Neuronal stem cell (in vitro differentiated cells): ENCODE measurements around the gene FHIT.

Experiments used
- DNase-seq: peaks from one replicate; pipeline ENCODE4 v3.0.0-alpha.2; 2013; ENCODE audit warnings: low spot score
- H2AFZ ChIP-seq: one replicate; pipeline ENCODE4 v1.6.1; 2013; ENCODE audit warnings: mild to moderate bottlenecking, low read length, inconsistent platforms
- H2AK5ac ChIP-seq: 2 replicates; pipeline ENCODE4 v1.6.1; 2013; ENCODE audit warnings: low read depth, mild to moderate bottlenecking, inconsistent platforms, low read length, moderate library complexity, mixed read lengths
- H2BK120ac ChIP-seq: 2 replicates; pipeline ENCODE4 v1.6.1; 2013; ENCODE audit warnings: low read depth, mild to moderate bottlenecking, inconsistent platforms, low read length, moderate library complexity, mixed read lengths
- H2BK12ac ChIP-seq: one replicate; pipeline ENCODE4 v1.6.1; 2013; ENCODE audit warnings: low read length, inconsistent platforms
- H2BK15ac ChIP-seq: 2 replicates; pipeline ENCODE4 v1.6.1; 2013; ENCODE audit warnings: mild to moderate bottlenecking, low read length, inconsistent platforms, mixed read lengths
- H2BK5ac ChIP-seq: one replicate; pipeline ENCODE4 v1.6.1; 2013; ENCODE audit warnings: inconsistent platforms, mild to moderate bottlenecking, low read length, moderate library complexity
- H3K14ac ChIP-seq: one replicate; pipeline ENCODE4 v1.6.1; 2013; ENCODE audit warnings: low read length, inconsistent platforms
- H3K18ac ChIP-seq: 2 replicates; pipeline ENCODE4 v1.6.1; 2013; ENCODE audit warnings: low read length, inconsistent platforms
- H3K23ac ChIP-seq: 2 replicates; pipeline ENCODE4 v1.6.1; 2013; ENCODE audit warnings: low read depth, mild to moderate bottlenecking, mixed read lengths, low read length, inconsistent platforms; ENCODE audit not compliant: poor library complexity
- H3K27ac ChIP-seq: replicated peaks from 3 replicates; pipeline ENCODE4 v1.5.1; 2013; ENCODE audit warnings: low read length, inconsistent platforms
- H3K27me3 ChIP-seq, 3 experiments: 2 replicates each; pipeline ENCODE4 v1.6.1; 2013; ENCODE audit warnings: low read length in 3 of 3, mild to moderate bottlenecking in 2 of 3, inconsistent platforms in 1 of 3, low read depth in 1 of 3, mixed read lengths in 1 of 3, moderate library complexity in 1 of 3; ENCODE audit not compliant: control insufficient read depth in 3 of 3, insufficient read depth in 3 of 3
- H3K36me3 ChIP-seq, 2 donors: replicated peaks in 1 of 2; 2 replicates each; pipeline ENCODE4 v1.6.1; 2013; ENCODE audit warnings: low read length in 2 of 2; ENCODE audit not compliant: control insufficient read depth in 2 of 2, insufficient read depth in 2 of 2
- H3K4ac ChIP-seq: 2 replicates; pipeline ENCODE4 v1.6.1; 2013; ENCODE audit warnings: inconsistent platforms, mild to moderate bottlenecking, low read length, moderate library complexity
- H3K4me1 ChIP-seq, 2 donors: 1 replicate in 1 of 2; 2 replicates in 1 of 2; pipeline ENCODE4 v1.6.1; 2013; ENCODE audit warnings: low read length in 2 of 2, low read depth in 1 of 2; ENCODE audit not compliant: control insufficient read depth in 2 of 2, insufficient read depth in 1 of 2
- H3K4me2 ChIP-seq: one replicate; pipeline ENCODE4 v1.6.1; 2013; ENCODE audit warnings: mild to moderate bottlenecking, low read length, inconsistent platforms; ENCODE audit not compliant: insufficient read depth, poor library complexity, severe bottlenecking
- H3K4me3 ChIP-seq, 2 donors: 2 replicates each; pipeline ENCODE4 v1.5.1; 2013; ENCODE audit warnings: low read length in 2 of 2, mild to moderate bottlenecking in 2 of 2, inconsistent platforms in 1 of 2, moderate library complexity in 1 of 2
- H3K79me1 ChIP-seq: one replicate; pipeline ENCODE4 v1.6.1; 2013; ENCODE audit warnings: low read depth, mild to moderate bottlenecking, inconsistent platforms, low read length, moderate library complexity
- H3K9ac ChIP-seq: one replicate; pipeline ENCODE4 v1.6.1; 2013; ENCODE audit warnings: mild to moderate bottlenecking, low read depth, low read length, inconsistent platforms; ENCODE audit not compliant: poor library complexity
- H3K9me3 ChIP-seq, 2 donors: replicated peaks in 1 of 2; 2 replicates each; pipeline versions ENCODE3 to v1.6.1; 2013; ENCODE audit warnings: low read length in 2 of 2, mild to moderate bottlenecking in 2 of 2, inconsistent platforms in 1 of 2, low read depth in 1 of 2, mixed read lengths in 1 of 2, moderate library complexity in 1 of 2; ENCODE audit not compliant: control insufficient read depth in 2 of 2, insufficient read depth in 1 of 2
- H4K8ac ChIP-seq: one replicate; pipeline ENCODE4 v1.6.1; 2013; ENCODE audit warnings: low read depth, mild to moderate bottlenecking, inconsistent platforms, low read length, moderate library complexity
- H4K91ac ChIP-seq: one replicate; pipeline ENCODE4 v1.6.1; 2013; ENCODE audit warnings: low read length, low read depth, mild to moderate bottlenecking, inconsistent platforms; ENCODE audit not compliant: poor library complexity
- WGBS, 2 donors: extraction: QIAGEN DNeasy Blood & Tissue Kit; methylation state at CpG; one replicate each; pipeline ENCODE4 v1.1.7; 2013; ENCODE audit warnings: missing lambda C conversion rate in 2 of 2, mixed read lengths in 1 of 2; ENCODE audit not compliant: insufficient read length in 2 of 2, insufficient replicate concordance in 1 of 2; ENCODE audit errors: extremely low coverage in 2 of 2; 5-methylcytosine and 5-hydroxymethylcytosine counted together

Gene FHIT

DNA sequence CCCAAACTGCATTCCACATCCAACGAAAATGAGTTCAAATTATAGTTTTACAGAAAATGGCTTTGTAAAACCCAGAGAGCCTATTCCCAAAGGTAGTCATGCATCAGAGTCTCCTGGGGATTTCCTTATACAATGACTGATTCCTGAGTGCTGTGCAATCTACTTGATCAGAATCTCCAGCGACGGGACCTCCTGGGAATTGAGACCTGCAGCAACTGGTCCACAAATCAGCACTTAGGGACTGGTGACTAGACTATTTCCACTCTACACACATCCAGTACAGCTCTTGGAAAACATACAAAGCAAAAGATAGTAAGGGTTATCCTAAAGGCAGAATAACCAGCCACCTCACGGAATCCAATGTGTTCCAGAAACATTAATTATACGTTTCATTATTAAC is 1330.4 kb downstream of the FHIT start:
- whole genome bisulfite sequencing, 2 donors = no CpG with 5 or more reads among the region's 5 CpGs
- no peaks in the 10 kb centered on the region for H3K4me1 ChIP-seq

GRCh38 chr3:59919586-59919985 is 1331.7 kb downstream of the FHIT start:
- DNase-seq = no peak
- Histone ChIP-seq H3K4ac (no peak overlapping the region), H2BK120ac (no peak overlapping the region), H2AK5ac (no peak overlapping the region), H3K4me1 (no peaks in the 10 kb centered on the region), H2AFZ (no peak overlapping the region), H4K8ac (no peak overlapping the region), H3K79me1 (no peaks in the 10 kb centered on the region), H2BK5ac (no peak overlapping the region), H4K91ac (no peak overlapping the region), H3K27ac (no peak overlapping the region), H3K27me3 (no peaks in the 10 kb centered on the region), H3K18ac (no peak overlapping the region), H3K4me3 (no peak overlapping the region), H2BK12ac (no peak overlapping the region), H3K9me3 (no peaks in the 10 kb centered on the region), H3K36me3 (peaks cover 0 to 1% of the 10 kb centered on the region in 2 donors), H2BK15ac (no peak overlapping the region), H3K23ac (no peak overlapping the region), H3K9ac (no peak overlapping the region), H3K14ac (no peak overlapping the region), H3K4me2 (no peak overlapping the region)
- WGBS, 2 donors = no CpG with 5 or more reads among the region's 2 CpGs

More for the DNA sequence above, 1330.4 kb downstream of the FHIT start:
- H2BK12ac ChIP-seq = no peak overlapping the region
- H3K4me2 ChIP-seq = no peak overlapping the region
- H3K9me3 ChIP-seq = no peaks in the 10 kb centered on the region
- no peak overlapping the region for H4K91ac ChIP-seq
- no peak overlapping the region for H3K4ac ChIP-seq
- no peaks in the 10 kb centered on the region for H3K79me1 ChIP-seq
- no peak overlapping the region for H2BK5ac ChIP-seq
- H3K36me3 ChIP-seq = no peaks in the 10 kb centered on the region
- H2BK120ac ChIP-seq = no peak overlapping the region
- H2BK15ac ChIP-seq = no peak overlapping the region
- H3K27ac ChIP-seq = no peak overlapping the region
- H3K4me3 ChIP-seq = no peak overlapping the region
- no peak overlapping the region for H3K23ac ChIP-seq
- H3K14ac ChIP-seq = no peak overlapping the region
- no peak overlapping the region for H3K9ac ChIP-seq
- no peak overlapping the region for H2AFZ ChIP-seq
- H4K8ac ChIP-seq = no peak overlapping the region
- no peak for DNase-seq
- H3K18ac ChIP-seq = no peak overlapping the region
- no peaks in the 10 kb centered on the region for H3K27me3 ChIP-seq
- H2AK5ac ChIP-seq = no peak overlapping the region

DNA sequence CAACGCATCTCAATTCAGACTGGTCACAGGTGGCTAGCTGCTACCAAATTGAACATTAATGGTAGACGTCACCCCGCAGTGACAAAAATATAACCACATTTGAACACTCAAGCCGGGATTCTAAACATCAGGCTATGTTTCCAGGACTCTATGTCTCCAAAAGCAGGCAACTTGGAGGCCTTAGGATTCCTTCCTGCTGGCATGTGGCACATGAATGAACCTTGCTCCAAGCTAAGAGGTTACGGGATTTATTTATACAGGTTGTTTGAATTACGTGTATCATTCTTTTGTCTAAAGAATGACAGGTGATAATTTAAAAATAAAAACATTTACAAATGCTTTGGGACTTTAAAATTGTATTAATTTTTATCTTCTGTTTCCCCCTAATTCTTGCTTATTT is 1337.0 kb downstream of the FHIT start:
- no peak overlapping the region for H4K8ac ChIP-seq
- H3K27ac ChIP-seq = no peak overlapping the region
- peaks cover 0 to 1% of the 10 kb centered on the region in 2 donors for H3K36me3 ChIP-seq
- no peaks in the 10 kb centered on the region for H3K79me1 ChIP-seq
- H2BK15ac ChIP-seq = no peak overlapping the region
- H2BK12ac ChIP-seq = no peak overlapping the region
- no peak overlapping the region for H2AFZ ChIP-seq
- WGBS, 2 donors = no CpG with 5 or more reads among the region's 6 CpGs
- no peak overlapping the region for H3K4ac ChIP-seq
- no peaks in the 10 kb centered on the region for H3K27me3 ChIP-seq
- no peak overlapping the region for H3K14ac ChIP-seq
- H3K23ac ChIP-seq = no peak overlapping the region
- no peak overlapping the region for H4K91ac ChIP-seq
- no peak overlapping the region for H3K4me3 ChIP-seq
- no peak overlapping the region for H3K4me2 ChIP-seq
- H3K4me1 ChIP-seq = no peaks in the 10 kb centered on the region
- H3K18ac ChIP-seq = no peak overlapping the region
- H3K9ac ChIP-seq = no peak overlapping the region
- no peaks in the 10 kb centered on the region for H3K9me3 ChIP-seq
- H2BK5ac ChIP-seq = no peak overlapping the region
- no peak overlapping the region for H2AK5ac ChIP-seq
- no peak overlapping the region for H2BK120ac ChIP-seq
- DNase-seq = no peak

DNA sequence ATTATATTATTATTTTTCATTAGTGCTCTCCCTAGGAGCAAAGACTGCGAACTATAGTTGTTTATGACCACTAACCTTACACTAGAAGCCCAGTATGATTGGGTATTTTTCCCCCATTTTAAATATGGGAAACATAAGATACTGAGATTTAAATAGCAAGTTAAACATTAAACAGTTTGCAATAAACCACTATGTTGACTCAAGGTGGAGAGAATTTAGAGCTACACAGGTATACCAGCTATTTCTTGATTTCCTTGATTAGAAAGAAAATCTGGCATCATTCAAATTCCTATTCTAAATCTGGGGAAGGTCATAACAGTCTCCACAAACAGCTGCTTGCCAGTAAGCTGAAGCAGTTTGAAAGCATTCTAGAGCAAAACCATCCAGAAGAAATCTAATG is 1337.6 kb downstream of the FHIT start:
- no peak for DNase-seq
- H3K27ac ChIP-seq = no peak overlapping the region
- H2BK12ac ChIP-seq = no peak overlapping the region
- H3K79me1 ChIP-seq = no peaks in the 10 kb centered on the region
- no peak overlapping the region for H3K23ac ChIP-seq
- no peaks in the 10 kb centered on the region for H3K9me3 ChIP-seq
- no peak overlapping the region for H2AK5ac ChIP-seq
- H2BK120ac ChIP-seq = no peak overlapping the region
- no peaks in the 10 kb centered on the region for H3K4me1 ChIP-seq
- no peak overlapping the region for H2BK5ac ChIP-seq
- no peak overlapping the region for H2AFZ ChIP-seq
- H3K14ac ChIP-seq = no peak overlapping the region
- no peak overlapping the region for H4K8ac ChIP-seq
- WGBS, 2 donors = no CpG with 5 or more reads among the region's 1 CpG
- H4K91ac ChIP-seq = no peak overlapping the region
- H3K4me3 ChIP-seq = no peak overlapping the region
- no peak overlapping the region for H2BK15ac ChIP-seq
- no peaks in the 10 kb centered on the region for H3K27me3 ChIP-seq
- H3K4ac ChIP-seq = no peak overlapping the region
- no peak overlapping the region for H3K9ac ChIP-seq
- peaks cover 0 to 1% of the 10 kb centered on the region in 2 donors for H3K36me3 ChIP-seq
- H3K18ac ChIP-seq = no peak overlapping the region
- H3K4me2 ChIP-seq = no peak overlapping the region
